ENCODE data around the gene USP21. TPM values are rescaled to one million over a fixed set of nuclear protein-coding genes. Genes with fewer than 3 reads are reported as not detected.

Gene USP21
- total and polyA plus RNA-seq, 9 of the 15 experiments (the other 6 are each of a cell fraction or from before 2014, with no cell fraction given): 4.9 to 52.4 (median 21.6) TPM

DNA sequence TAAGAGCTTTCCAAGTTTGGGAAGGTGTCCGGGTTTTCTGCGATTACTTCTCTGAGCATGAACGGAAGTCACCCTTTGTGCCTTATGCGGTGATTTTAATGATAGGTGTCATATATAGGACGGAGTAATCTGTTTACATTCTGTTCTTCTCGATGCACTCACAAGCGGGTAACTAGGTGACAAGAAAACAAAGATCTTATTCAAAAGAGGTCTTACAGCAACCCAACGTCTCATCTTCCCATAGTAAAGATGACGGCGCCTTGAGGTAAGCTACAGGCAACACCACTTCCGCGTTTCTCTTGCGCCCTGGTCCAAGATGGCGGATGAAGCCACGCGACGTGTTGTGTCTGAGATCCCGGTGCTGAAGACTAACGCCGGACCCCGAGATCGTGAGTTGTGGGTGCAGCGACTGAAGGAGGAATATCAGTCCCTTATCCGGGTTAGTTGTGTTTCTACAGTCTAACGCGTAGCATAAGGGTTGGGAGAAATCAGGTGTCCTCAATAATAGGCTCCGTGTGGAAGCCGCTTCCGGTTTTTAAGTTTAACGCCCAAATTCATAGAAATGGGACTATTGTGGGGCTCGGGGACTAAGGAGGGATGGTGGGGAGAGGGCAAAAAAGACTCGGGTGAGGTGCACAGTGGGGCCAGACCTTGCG is 5.5 kb upstream of the USP21 start, which contains the start of gene UFC1 (continued):
- TF ChIP-seq ILF3 (IDR thresholded peaks at IDR 0.05; ENCODE audit: borderline replicate concordance) (no peak), FOS (IDR thresholded peaks at IDR 0.05; ENCODE audit: extremely low read depth, insufficient read length) (no peak), LEF1 (IDR thresholded peaks at IDR 0.05) (no peak), SRSF1 (IDR thresholded peaks at IDR 0.05; ENCODE audit: low read depth, low read length) (no peak), TCF3 (CRISPR knock-in tag; IDR thresholded peaks at IDR 0.05) (no peak), DPF2 (IDR thresholded peaks at IDR 0.05) (no peak), HDAC6 (IDR thresholded peaks at IDR 0.05; ENCODE audit: low read depth, low read length) (no peak), NR2F6 (CRISPR knock-in tag; IDR thresholded peaks at IDR 0.05) (no peak), BRF1 (IDR thresholded peaks at IDR 0.05; ENCODE audit: borderline replicate concordance, extremely low read depth, insufficient read length) (no peak), CHD2 (IDR thresholded peaks at IDR 0.05; ENCODE audit: low read depth, low read length) (peak; percentile 83), SMARCA4 (IDR thresholded peaks at IDR 0.05) (0 out of 2 replicates have a peak, but pooled peaks have one; percentile 16), ZBTB1 (CRISPR knock-in tag; IDR thresholded peaks at IDR 0.05; ENCODE audit: borderline replicate concordance, low read depth) (no peak), ZNF184 (CRISPR knock-in tag; IDR thresholded peaks at IDR 0.05) (no peak), PHB2 (IDR thresholded peaks at IDR 0.05; ENCODE audit: low read depth) (0 out of 2 replicates have a peak, but pooled peaks have one; percentile 8), ZNF76 (CRISPR knock-in tag; IDR thresholded peaks at IDR 0.05; ENCODE audit: borderline replicate concordance) (no peak), RNF2 (IDR thresholded peaks at IDR 0.05) (peak; percentile 39; the same call in 1 of the 2 replicates), ZKSCAN3 (CRISPR knock-in tag; IDR thresholded peaks at IDR 0.05) (no peak), SP2 (IDR thresholded peaks at IDR 0.05; ENCODE audit: extremely low read depth, low read depth, low read length, poor library complexity, severe bottlenecking) (no peak), ETV5 (CRISPR knock-in tag; IDR thresholded peaks at IDR 0.05; ENCODE audit: low read depth) (peak; percentile 65)
- TF ChIP-seq, protein P1, sequence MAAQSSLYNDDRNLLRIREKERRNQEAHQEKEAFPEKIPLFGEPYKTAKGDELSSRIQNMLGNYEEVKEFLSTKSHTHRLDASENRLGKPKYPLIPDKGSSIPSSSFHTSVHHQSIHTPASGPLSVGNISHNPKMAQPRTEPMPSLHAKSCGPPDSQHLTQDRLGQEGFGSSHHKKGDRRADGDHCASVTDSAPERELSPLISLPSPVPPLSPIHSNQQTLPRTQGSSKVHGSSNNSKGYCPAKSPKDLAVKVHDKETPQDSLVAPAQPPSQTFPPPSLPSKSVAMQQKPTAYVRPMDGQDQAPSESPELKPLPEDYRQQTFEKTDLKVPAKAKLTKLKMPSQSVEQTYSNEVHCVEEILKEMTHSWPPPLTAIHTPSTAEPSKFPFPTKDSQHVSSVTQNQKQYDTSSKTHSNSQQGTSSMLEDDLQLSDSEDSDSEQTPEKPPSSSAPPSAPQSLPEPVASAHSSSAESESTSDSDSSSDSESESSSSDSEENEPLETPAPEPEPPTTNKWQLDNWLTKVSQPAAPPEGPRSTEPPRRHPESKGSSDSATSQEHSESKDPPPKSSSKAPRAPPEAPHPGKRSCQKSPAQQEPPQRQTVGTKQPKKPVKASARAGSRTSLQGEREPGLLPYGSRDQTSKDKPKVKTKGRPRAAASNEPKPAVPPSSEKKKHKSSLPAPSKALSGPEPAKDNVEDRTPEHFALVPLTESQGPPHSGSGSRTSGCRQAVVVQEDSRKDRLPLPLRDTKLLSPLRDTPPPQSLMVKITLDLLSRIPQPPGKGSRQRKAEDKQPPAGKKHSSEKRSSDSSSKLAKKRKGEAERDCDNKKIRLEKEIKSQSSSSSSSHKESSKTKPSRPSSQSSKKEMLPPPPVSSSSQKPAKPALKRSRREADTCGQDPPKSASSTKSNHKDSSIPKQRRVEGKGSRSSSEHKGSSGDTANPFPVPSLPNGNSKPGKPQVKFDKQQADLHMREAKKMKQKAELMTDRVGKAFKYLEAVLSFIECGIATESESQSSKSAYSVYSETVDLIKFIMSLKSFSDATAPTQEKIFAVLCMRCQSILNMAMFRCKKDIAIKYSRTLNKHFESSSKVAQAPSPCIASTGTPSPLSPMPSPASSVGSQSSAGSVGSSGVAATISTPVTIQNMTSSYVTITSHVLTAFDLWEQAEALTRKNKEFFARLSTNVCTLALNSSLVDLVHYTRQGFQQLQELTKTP (IDR thresholded peaks at IDR 0.05; ENCODE audit: low read depth in 1 of 2, partially characterized antibody in 2 of 2): peak; percentile 59 to 75
- TF ChIP-seq, protein P2, sequence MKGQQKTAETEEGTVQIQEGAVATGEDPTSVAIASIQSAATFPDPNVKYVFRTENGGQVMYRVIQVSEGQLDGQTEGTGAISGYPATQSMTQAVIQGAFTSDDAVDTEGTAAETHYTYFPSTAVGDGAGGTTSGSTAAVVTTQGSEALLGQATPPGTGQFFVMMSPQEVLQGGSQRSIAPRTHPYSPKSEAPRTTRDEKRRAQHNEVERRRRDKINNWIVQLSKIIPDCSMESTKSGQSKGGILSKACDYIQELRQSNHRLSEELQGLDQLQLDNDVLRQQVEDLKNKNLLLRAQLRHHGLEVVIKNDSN (CRISPR knock-in tag; IDR thresholded peaks at IDR 0.05): peak; percentile 41; the same call in 1 of the 2 replicates
- TF ChIP-seq, protein P3, sequence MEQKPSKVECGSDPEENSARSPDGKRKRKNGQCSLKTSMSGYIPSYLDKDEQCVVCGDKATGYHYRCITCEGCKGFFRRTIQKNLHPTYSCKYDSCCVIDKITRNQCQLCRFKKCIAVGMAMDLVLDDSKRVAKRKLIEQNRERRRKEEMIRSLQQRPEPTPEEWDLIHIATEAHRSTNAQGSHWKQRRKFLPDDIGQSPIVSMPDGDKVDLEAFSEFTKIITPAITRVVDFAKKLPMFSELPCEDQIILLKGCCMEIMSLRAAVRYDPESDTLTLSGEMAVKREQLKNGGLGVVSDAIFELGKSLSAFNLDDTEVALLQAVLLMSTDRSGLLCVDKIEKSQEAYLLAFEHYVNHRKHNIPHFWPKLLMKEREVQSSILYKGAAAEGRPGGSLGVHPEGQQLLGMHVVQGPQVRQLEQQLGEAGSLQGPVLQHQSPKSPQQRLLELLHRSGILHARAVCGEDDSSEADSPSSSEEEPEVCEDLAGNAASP (IDR thresholded peaks at IDR 0.05): no peak
- TF ChIP-seq, protein P4, sequence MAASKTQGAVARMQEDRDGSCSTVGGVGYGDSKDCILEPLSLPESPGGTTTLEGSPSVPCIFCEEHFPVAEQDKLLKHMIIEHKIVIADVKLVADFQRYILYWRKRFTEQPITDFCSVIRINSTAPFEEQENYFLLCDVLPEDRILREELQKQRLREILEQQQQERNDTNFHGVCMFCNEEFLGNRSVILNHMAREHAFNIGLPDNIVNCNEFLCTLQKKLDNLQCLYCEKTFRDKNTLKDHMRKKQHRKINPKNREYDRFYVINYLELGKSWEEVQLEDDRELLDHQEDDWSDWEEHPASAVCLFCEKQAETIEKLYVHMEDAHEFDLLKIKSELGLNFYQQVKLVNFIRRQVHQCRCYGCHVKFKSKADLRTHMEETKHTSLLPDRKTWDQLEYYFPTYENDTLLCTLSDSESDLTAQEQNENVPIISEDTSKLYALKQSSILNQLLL (CRISPR knock-in tag; IDR thresholded peaks at IDR 0.05; ENCODE audit: borderline replicate concordance): no peak
